Epithelial cell of esophagus (primary cell): ENCODE results near the gene VASN.

Experiments
- DNase-seq: peaks from one replicate; pipeline ENCODE4 v3.0.0; 2010; ENCODE audit warnings: low read depth
- H3K4me3 ChIP-seq: 2 replicates; pipeline ENCODE4 v1.5.1; 2011; ENCODE audit warnings: mild to moderate bottlenecking, low read length, control low read depth
- CTCF ChIP-seq: IDR thresholded peaks from 2 replicates; pipeline ENCODE4 v1.5.1; 2011; ENCODE audit warnings: low read depth, mild to moderate bottlenecking, low read length, control low read depth, inconsistent platforms; ENCODE audit not compliant: insufficient read depth; ENCODE audit errors: missing control alignments

VASN gene

DNA sequence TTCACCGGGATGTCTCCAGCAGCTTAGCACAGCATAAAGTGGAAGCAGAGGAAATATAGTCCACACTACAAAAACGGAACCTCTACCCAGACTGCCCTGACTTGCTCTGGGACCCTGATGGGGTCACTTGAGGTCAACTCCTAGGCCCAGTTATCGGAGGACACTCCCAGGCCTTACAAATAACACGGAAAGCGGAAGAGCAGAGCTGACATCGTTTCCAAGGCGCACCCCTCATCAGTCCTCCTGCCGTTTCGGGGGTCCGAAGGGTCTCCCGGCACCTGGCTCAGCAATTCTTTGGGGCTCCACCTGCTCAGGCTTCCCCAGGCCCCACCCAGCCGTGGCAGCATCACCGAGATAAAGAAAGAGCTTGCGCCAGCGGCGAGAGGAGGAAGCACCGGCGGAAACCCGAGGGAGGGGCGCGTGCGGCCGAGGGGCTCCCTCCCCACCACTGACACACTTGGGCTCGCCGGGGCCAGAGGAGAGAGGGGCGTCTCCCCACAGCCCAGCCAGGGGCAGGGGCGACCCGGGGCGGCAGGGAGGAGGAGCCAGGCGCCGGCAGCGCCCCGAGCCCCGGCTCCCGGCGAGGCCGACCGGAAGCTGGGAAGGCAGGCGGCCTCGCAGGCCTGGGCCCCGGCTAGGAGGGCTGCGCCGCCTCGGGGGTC, 44.0 kb downstream of the VASN start:
- TF ChIP-seq CTCF = no peak
- peak; percentile 33 for DNase-seq
- peak overlapping the region; percentile 61 for H3K4me3 ChIP-seq

DNA sequence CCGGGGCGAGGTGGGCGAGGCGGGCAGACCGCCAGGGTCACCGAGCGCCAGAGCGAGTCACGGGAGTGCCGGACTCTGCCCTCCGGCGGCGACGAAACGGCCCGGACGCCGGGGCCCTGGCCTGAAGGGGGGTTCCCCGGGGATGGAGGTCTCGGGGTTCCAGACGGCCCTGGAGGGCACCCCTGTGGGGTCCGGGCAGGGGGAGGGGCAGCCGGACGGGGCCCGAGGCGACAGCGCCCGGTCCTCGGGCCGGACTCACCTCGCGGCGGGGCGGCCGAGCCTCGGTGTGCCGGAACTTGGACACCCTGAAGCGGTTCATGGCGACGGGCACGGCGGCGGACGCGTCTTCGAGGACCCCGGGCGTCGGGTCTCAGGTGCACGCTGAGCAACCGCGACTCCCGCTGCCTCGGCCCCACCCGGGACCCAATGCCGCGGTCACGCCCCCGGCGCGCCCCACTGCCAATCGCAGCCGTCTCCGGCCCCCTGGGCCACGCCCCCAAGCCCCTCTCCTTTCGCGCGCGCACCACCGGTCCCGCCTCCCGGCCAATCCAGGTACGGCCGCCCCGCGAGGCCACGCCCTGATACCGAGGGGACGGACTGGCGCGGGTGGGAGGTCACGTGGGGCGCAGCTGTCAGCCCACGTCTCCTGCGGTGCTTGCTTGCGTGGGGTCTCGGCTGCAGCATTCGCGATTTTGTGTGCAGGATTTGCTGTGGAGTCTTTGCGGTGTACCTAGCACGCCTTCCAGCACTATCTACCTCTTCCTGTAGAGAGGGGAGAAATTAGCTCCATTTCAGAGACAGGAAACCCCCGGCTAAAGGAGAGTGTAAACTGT, 44.8 kb downstream of the VASN start, which contains the start of gene CORO7:
Gene CORO7 (minus strand): TSS at position 397 of the 833 bp plus-strand sequence. CDS start 78 bp downstream, at position 319.
- DNase-seq = peak; percentile 93
- peak within 1 kb of the TSS; percentile 61 for H3K4me3 ChIP-seq
- no peak for TF ChIP-seq CTCF

GRCh38 chr16:4419402-4419959, 47.8 kb downstream of the VASN start:
- TF ChIP-seq CTCF = no peak
- H3K4me3 ChIP-seq = no peak overlapping the region
- no peak for DNase-seq

DNA sequence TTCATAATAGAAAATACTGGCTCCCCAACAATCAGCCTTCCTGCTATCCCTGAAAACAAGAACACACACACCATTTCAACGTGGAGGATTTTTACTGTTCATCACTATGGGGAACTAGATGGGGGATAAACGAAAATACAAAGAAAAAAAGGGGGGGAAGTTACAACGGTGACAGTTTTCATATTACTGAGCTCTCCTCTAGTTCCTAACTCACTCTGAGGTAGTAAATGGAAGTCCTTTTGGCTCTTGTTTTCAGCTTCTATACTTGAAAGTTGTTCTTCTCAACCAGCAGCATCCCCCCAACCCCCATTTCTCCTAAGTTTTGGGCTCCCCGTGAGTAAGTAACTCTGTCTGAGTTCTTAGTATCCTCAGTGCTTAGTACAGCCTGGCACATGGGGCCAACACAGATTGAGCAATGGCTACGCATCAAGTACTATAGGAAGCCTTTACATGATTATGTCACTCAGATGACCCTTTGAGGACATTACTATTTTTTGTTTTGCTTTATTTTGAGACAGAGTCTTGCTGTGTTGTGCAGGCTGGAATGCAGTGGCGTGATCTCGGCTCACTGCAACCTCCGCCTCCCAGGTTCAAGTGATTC, 49.0 kb downstream of the VASN start:
- no peak for DNase-seq
- TF ChIP-seq CTCF = no peak
- no peak overlapping the region for H3K4me3 ChIP-seq

DNA sequence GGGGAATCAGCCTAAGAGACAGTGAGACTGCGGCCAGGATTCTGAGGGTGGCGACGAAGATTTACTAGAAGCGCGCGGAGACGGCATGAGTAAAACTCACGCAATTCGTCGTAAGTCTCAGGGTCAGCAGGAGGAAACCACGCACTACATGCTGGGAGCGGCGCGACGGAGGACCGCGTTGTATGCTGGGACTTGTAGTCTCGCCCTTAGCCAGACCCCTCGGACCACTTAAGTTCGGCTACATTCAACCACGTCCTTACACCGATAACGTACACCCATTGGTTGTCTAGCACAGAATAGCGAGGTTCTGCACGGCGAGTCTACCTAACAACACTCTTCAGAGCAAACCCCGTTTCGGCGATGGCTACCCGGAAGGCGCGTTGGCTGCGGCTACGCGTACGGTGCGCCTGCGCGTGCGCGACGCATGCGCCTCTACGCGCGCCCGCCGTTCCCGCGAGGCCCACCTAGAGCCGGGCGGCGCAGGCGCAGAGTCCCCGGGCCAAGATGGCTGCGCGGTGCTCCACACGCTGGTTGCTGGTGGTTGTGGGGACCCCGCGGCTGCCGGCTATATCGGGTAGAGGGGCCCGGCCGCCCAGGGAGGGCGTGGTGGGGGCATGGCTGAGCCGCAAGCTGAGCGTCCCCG, 53.9 kb downstream of the VASN start, which contains the start of gene DNAJA3:
Gene DNAJA3 (plus strand): TSS at position 491 of the 643 bp plus-strand sequence. CDS start 14 bp downstream, at position 505.
- peak within 1 kb of the TSS; percentile 85 for H3K4me3 ChIP-seq
- no peak for TF ChIP-seq CTCF
- peak; percentile 97 for DNase-seq

DNA sequence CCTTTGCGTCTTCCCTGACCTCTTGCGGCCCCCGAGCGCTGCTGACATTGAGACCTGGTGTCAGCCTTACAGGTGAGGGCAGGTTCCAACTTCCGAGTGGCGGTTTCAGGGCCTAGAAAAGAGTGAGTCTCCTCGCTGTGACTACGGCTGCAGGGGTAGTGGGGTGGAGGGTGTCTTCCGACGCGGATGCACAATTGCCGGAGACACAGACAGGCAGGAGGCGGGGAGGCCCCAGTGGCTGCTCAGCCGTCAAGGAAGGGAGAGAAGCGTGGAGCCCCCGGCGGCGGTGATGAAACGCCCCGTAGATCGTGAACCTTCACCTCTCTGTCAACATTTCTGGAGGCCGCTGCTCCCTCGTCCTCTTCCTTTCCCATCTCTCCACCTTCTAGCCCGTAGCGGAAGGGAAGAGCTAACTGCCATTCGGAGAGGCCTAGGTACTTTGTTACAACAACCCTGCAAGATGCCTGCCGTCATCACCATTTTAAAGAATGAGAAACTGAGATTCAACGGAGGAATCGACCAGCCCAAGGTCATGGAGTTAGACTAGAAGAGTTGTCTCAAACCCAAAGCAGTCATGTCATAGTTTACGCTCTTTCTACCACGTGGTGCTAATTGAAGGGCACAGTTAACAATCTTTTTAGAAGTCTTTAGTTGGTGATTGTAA, 54.5 kb downstream of the VASN start:
- no peak for DNase-seq
- H3K4me3 ChIP-seq = peak overlapping the region; percentile 85
- no peak for TF ChIP-seq CTCF
